ENCODE measurements around the gene USP3. TPM values are rescaled to one million over a fixed set of nuclear protein-coding genes. Genes with fewer than 3 reads are reported as not detected.

Gene USP3
- total and polyA plus RNA-seq, 3 donors from 2014 or later, result 23.2 to 43.1 (median 38.5) TPM

DNA sequence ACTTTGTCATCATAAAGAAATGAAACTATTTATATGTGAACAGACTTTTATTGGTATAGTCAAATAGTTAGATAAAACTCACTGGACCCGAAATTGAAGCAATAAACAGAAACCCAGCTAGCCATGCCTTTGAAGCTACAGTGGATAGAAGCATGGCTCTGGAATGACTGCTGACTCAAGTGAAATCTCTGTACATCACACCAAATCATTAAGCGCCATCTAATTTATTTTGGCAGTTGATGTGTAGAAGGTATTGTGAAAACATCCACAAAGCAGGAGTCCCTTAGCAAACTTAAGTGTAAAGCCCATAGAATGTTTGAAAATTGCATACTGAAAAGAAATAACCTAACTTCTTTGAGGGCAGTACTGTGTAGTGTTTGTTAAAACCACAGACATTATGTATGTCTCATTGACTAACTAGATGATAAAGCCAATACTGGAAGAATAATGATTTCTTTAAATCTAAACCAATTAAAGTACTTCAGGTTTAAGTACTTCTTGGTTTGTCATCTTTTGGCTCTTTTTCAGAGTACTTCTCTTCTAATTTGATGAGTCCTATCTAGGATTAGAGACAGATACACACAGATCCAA lies 50.0 kb downstream of the USP3 start:
- Histone ChIP-seq H3K9me3 (no peaks in the 10 kb centered on the region), H3K4me1 (peaks cover 5% of the 10 kb centered on the region), H3K36me3 (ENCODE audit: low read depth, missing control alignments) (no peaks in the 10 kb centered on the region), H3K27me3 (no peaks in the 10 kb centered on the region), H3K27ac (no peak overlapping the region), H3K4me3 (no peak overlapping the region)
- DNase-seq, result no peak
- intact Hi-C loops (cut with DNase I; ENCODE audit: low total_unique reads), result no loop called here
- WGBS, 2 donors, result 93 to 96% methylated on average over 2 of the region's 2 CpGs
- no peak for TF ChIP-seq POLR2A (IDR thresholded peaks at IDR 0.05)
- TF ChIP-seq, protein P1, sequence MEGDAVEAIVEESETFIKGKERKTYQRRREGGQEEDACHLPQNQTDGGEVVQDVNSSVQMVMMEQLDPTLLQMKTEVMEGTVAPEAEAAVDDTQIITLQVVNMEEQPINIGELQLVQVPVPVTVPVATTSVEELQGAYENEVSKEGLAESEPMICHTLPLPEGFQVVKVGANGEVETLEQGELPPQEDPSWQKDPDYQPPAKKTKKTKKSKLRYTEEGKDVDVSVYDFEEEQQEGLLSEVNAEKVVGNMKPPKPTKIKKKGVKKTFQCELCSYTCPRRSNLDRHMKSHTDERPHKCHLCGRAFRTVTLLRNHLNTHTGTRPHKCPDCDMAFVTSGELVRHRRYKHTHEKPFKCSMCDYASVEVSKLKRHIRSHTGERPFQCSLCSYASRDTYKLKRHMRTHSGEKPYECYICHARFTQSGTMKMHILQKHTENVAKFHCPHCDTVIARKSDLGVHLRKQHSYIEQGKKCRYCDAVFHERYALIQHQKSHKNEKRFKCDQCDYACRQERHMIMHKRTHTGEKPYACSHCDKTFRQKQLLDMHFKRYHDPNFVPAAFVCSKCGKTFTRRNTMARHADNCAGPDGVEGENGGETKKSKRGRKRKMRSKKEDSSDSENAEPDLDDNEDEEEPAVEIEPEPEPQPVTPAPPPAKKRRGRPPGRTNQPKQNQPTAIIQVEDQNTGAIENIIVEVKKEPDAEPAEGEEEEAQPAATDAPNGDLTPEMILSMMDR (IDR thresholded peaks at IDR 0.05), result no peak

DNA sequence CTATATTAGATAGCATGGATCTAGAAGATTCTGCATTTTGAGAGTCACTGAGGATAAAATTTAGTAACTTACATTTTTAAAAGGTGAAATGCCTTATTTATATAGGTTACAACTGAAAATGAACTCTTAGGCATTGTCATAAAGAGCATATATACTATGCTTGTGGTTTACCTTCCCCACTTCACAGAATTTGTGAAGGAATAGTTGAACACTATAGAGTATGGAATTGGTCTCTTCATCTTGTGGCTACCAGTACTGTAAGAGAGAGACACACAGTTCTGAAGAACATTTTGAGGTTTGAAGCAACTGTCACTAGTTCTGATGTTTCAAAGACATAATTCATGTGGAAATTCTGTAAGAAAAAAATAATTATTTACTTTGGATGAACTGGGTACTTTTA lies 51.1 kb downstream of the USP3 start:
- H3K9me3 ChIP-seq, result no peaks in the 10 kb centered on the region
- no peak overlapping the region for H3K27ac ChIP-seq
- intact Hi-C loops (cut with DNase I; ENCODE audit: low total_unique reads), result no loop called here
- TF ChIP-seq, protein P1 (IDR thresholded peaks at IDR 0.05), result no peak
- TF ChIP-seq POLR2A (IDR thresholded peaks at IDR 0.05), result no peak
- H3K4me1 ChIP-seq, result peaks cover 5% of the 10 kb centered on the region
- H3K36me3 ChIP-seq (ENCODE audit: low read depth, missing control alignments), result no peaks in the 10 kb centered on the region
- no peak for DNase-seq
- no peaks in the 10 kb centered on the region for H3K27me3 ChIP-seq
- H3K4me3 ChIP-seq, result no peak overlapping the region

DNA sequence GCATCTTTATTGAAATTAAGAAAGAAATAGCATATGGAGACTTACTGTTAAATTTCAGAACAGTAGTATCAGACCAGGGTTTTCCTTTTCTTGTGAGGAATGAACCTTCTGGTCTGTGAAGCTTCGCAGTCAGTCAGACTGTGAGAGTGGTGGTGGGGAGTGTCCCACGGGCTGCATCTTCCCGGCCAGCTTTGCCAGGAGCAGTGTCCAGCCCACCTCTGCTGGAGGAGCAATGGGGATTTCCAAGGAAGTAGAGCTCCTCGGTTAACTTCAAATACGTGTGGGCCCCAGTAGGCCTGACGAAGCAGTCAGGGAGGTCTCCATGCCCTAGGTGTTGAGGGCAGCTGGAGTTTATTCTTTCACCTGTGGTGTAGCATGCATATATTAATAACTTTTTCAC lies 51.9 kb downstream of the USP3 start:
- Histone ChIP-seq H3K36me3 (ENCODE audit: low read depth, missing control alignments) (no peaks in the 10 kb centered on the region), H3K9me3 (no peaks in the 10 kb centered on the region), H3K4me1 (peaks cover 5% of the 10 kb centered on the region), H3K27me3 (no peaks in the 10 kb centered on the region), H3K4me3 (no peak overlapping the region), H3K27ac (no peak overlapping the region)
- TF ChIP-seq POLR2A (IDR thresholded peaks at IDR 0.05), result no peak
- TF ChIP-seq, protein P1 (IDR thresholded peaks at IDR 0.05), result no peak
- intact Hi-C loops (cut with DNase I; ENCODE audit: low total_unique reads), result no loop called here
- WGBS, 2 donors, result 60 to 67% methylated on average over 6 of the region's 6 CpGs
- DNase-seq, result no peak

DNA sequence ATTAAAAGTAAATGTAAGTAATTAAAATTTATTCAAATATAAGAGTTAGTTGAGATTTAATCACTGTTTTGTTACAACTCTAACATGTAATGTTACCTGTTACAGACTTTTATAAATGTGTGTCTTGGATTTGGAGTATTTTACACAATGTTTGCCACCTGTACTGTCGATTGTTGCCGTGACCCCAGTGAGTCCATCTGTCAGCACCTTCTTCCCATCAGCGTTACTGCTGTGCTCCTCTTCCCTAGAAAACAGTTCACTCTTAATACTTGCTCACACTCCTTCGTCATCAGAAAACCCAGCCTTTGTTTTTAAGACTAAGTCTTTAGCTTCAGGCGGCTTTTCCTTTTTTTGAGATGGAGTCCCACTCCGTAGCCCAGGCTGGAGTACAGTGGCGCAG lies 52.3 kb downstream of the USP3 start:
- Histone ChIP-seq H3K4me1 (peaks cover 5% of the 10 kb centered on the region), H3K27ac (no peak overlapping the region), H3K36me3 (ENCODE audit: low read depth, missing control alignments) (no peaks in the 10 kb centered on the region), H3K4me3 (no peak overlapping the region), H3K9me3 (no peaks in the 10 kb centered on the region), H3K27me3 (no peaks in the 10 kb centered on the region)
- no peak for DNase-seq
- WGBS, 2 donors, result 93 to 97% methylated on average over 7 of the region's 7 CpGs
- no peak for TF ChIP-seq POLR2A (IDR thresholded peaks at IDR 0.05)
- TF ChIP-seq, protein P1 (IDR thresholded peaks at IDR 0.05), result no peak
- intact Hi-C loops (cut with DNase I; ENCODE audit: low total_unique reads), result no loop called here

DNA sequence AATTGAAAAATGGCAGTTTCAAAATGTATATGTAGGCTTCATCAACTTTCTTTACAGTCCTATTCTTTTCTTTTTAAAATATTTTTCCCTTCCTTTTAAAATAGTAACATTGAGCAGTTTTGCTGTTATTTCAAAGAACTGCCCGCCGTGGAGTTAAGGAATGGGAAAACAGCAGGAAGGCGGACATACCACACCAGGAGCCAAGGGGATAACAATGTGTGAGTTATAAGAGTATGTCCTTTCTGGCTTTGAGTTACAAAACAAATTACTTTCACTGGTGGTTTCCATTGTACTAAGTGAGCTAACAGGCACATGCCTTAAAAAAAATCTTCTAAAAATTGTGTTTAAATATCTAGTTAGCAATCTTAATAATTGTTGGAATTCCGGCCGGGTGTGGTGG lies 55.4 kb downstream of the USP3 start:
- H3K4me3 ChIP-seq, result no peak overlapping the region
- H3K4me1 ChIP-seq, result no peaks in the 10 kb centered on the region
- no peak for DNase-seq
- H3K36me3 ChIP-seq (ENCODE audit: low read depth, missing control alignments), result no peaks in the 10 kb centered on the region
- intact Hi-C loops (cut with DNase I; ENCODE audit: low total_unique reads), result no loop called here
- 94 to 95% methylated on average over 5 of the region's 5 CpGs for WGBS, 2 donors
- no peak overlapping the region for H3K27ac ChIP-seq
- no peaks in the 10 kb centered on the region for H3K9me3 ChIP-seq
- no peaks in the 10 kb centered on the region for H3K27me3 ChIP-seq
- TF ChIP-seq, protein P1 (IDR thresholded peaks at IDR 0.05), result no peak
- TF ChIP-seq POLR2A (IDR thresholded peaks at IDR 0.05), result no peak

Data from testis (tissue), 3 donors.